ENCODE results near the gene LSP1. TPM values are rescaled to one million over a fixed set of nuclear protein-coding genes. Genes with fewer than 3 reads are reported as not detected.

The LSP1 gene
- total RNA-seq, 4 donors from 2014 or later = 12.3 to 69.6 (median 23.2) TPM

GRCh38 chr11:1854949-1855885, 2.3 kb downstream of the LSP1 start:
- Histone ChIP-seq H3K4me1 (peaks cover 0 to 10% (median 3%) of the 10 kb centered on the region in 4 donors), H3K36me3 (no peaks in the 10 kb centered on the region), H3K9me3 (no peaks in the 10 kb centered on the region), H3K4me3 (peak overlapping the region in 1 of 4 donors; percentile 50), H3K27me3 (no peaks in the 10 kb centered on the region), H3K27ac (peak overlapping the region in 3 of 4 donors; percentile 51 to 75 (median 70))
- intact Hi-C loops (cut with DNase I; ENCODE audit: low total_unique reads) = no loop called here
- WGBS, 2 donors (ENCODE audit: low coverage in 1 of 2) = 59% methylated on average over 22 of the region's 26 CpGs; no CpG with 5 or more reads in 1 of the 2 donors
- no peak for DNase-seq
- TF ChIP-seq EP300 (IDR thresholded peaks at IDR 0.05; ENCODE audit: low read depth) = no peak
- no peak for TF ChIP-seq POLR2A (IDR thresholded peaks at IDR 0.05)
- no peak for TF ChIP-seq CTCF (IDR thresholded peaks at IDR 0.05)
- no peak for TF ChIP-seq POLR2AphosphoS5 (IDR thresholded peaks at IDR 0.05)
- in situ Hi-C loops (cut with MboI; ENCODE audit: low pct_ligation_motif_present in 1 of 4, low pct_unique_long_range_greater_than_20kb in 1 of 4, low sequenced_read_pairs in 3 of 4) = no loop called here

GRCh38 chr11:1855886-1856265, 3.0 kb downstream of the LSP1 start:
- 91% methylated on average over 11 of the region's 11 CpGs; no CpG with 5 or more reads in 1 of the 2 donors for WGBS, 2 donors (ENCODE audit: low coverage in 1 of 2)
- Histone ChIP-seq H3K27me3 (no peaks in the 10 kb centered on the region), H3K4me1 (peaks cover 0 to 10% (median 3%) of the 10 kb centered on the region in 4 donors), H3K36me3 (no peaks in the 10 kb centered on the region), H3K4me3 (no peak overlapping the region), H3K27ac (no peak overlapping the region), H3K9me3 (no peaks in the 10 kb centered on the region)
- DNase-seq = no peak
- intact Hi-C loops (cut with DNase I; ENCODE audit: low total_unique reads) (no loop called here), in situ Hi-C loops (cut with MboI; ENCODE audit: low pct_ligation_motif_present in 1 of 4, low pct_unique_long_range_greater_than_20kb in 1 of 4, low sequenced_read_pairs in 3 of 4) (no loop called here)
- no peak for TF ChIP-seq POLR2AphosphoS5 (IDR thresholded peaks at IDR 0.05)
- no peak for TF ChIP-seq EP300 (IDR thresholded peaks at IDR 0.05; ENCODE audit: low read depth)
- TF ChIP-seq POLR2A (IDR thresholded peaks at IDR 0.05) = no peak
- TF ChIP-seq CTCF (IDR thresholded peaks at IDR 0.05) = no peak

- in situ Hi-C loops (cut with MboI; ENCODE audit: low pct_ligation_motif_present in 1 of 4, low pct_unique_long_range_greater_than_20kb in 1 of 4, low sequenced_read_pairs in 3 of 4) = no loop called here
- no peak for DNase-seq
- TF ChIP-seq POLR2AphosphoS5 (IDR thresholded peaks at IDR 0.05) (no peak), CTCF (IDR thresholded peaks at IDR 0.05) (no peak), POLR2A (IDR thresholded peaks at IDR 0.05) (no peak), EP300 (IDR thresholded peaks at IDR 0.05; ENCODE audit: low read depth) (no peak)
- Histone ChIP-seq H3K27me3 (no peaks in the 10 kb centered on the region), H3K4me1 (peaks cover 0 to 8% (median 2%) of the 10 kb centered on the region in 4 donors), H3K9me3 (no peaks in the 10 kb centered on the region), H3K36me3 (no peaks in the 10 kb centered on the region), H3K4me3 (no peak overlapping the region), H3K27ac (no peak overlapping the region)
- 91% methylated on average over 10 of the region's 13 CpGs; no CpG with 5 or more reads in 1 of the 2 donors for WGBS, 2 donors (ENCODE audit: low coverage in 1 of 2)
- intact Hi-C loops (cut with DNase I; ENCODE audit: low total_unique reads) = no loop called here
These were observed 3.6 kb downstream of the LSP1 start for GRCh38 chr11:1856306-1857005.

GRCh38 chr11:1857064-1857463, 4.2 kb downstream of the LSP1 start:
- Histone ChIP-seq H3K9me3 (no peaks in the 10 kb centered on the region), H3K27ac (no peak overlapping the region), H3K4me3 (no peak overlapping the region), H3K4me1 (peaks cover 0 to 2% (median 0%) of the 10 kb centered on the region in 4 donors), H3K27me3 (no peaks in the 10 kb centered on the region), H3K36me3 (no peaks in the 10 kb centered on the region)
- no peak for DNase-seq
- 81% methylated on average over 11 of the region's 11 CpGs; no CpG with 5 or more reads in 1 of the 2 donors for WGBS, 2 donors (ENCODE audit: low coverage in 1 of 2)
- in situ Hi-C loops (cut with MboI; ENCODE audit: low pct_ligation_motif_present in 1 of 4, low pct_unique_long_range_greater_than_20kb in 1 of 4, low sequenced_read_pairs in 3 of 4) (no loop called here), intact Hi-C loops (cut with DNase I; ENCODE audit: low total_unique reads) (no loop called here)
- no peak for TF ChIP-seq EP300 (IDR thresholded peaks at IDR 0.05; ENCODE audit: low read depth)
- no peak for TF ChIP-seq POLR2AphosphoS5 (IDR thresholded peaks at IDR 0.05)
- TF ChIP-seq POLR2A (IDR thresholded peaks at IDR 0.05) = no peak
- no peak for TF ChIP-seq CTCF (IDR thresholded peaks at IDR 0.05)

All from transverse colon (tissue), 4 donors.